HT1080 (cell line): ENCODE results near the gene PPFIA3. TPM values are rescaled to one million over a fixed set of nuclear protein-coding genes. Genes with fewer than 3 reads are reported as not detected.
"Not testable (repeated sequence)": the region's sequence is repeated elsewhere in the genome, so short reads cannot be mapped to it uniquely, and the experiment has no call there.

Source experiments
- DNase-seq: peaks from one replicate; pipeline ENCODE4 v3.0.0-alpha.2; 2015; ENCODE audit warnings: low read depth
- total RNA-seq: library from RNA; depleted of rRNA; stranded (reverse); fragments of >200 nt; shearing (Covaris generic); gene quantifications from 2 replicates; pipeline ENCODE4 v1.2.3, GENCODE V29; 2014

Gene PPFIA3
- total RNA-seq, 1 experiment from 2014 or later, result 9.3 TPM

DNA sequence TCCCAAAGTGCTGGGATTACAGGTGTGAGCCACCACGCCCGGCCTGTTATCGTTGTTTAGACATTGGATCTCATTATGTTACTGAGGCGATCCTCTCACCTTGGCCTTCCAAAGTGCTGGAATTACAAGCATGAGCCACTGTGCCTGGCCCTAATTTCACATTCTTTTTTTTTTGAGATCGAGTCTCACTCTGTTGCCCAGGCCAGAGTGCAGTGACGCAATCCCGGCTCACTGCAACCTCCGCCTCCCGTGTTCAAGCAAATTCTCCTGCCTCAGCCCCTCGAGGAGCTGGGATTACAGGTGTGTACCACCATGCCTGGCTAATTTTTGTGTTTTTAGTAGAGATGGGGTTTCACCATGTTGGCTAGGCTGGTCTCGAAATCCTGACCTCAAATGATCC, 3.9 kb downstream of the PPFIA3 start:
- DNase-seq, result not testable (repeated sequence)

GRCh38 chr19:49125025-49125731, 5.8 kb downstream of the PPFIA3 start:
- no peak for DNase-seq

- DNase-seq, result no peak
These were observed 7.2 kb downstream of the PPFIA3 start for GRCh38 chr19:49126575-49126974.

- DNase-seq, result not testable (repeated sequence)
These were observed 7.9 kb downstream of the PPFIA3 start for GRCh38 chr19:49127225-49127624.

- DNase-seq, result peak; percentile 85
These were observed 8.6 kb downstream of the PPFIA3 start for GRCh38 chr19:49127674-49128544.

DNA sequence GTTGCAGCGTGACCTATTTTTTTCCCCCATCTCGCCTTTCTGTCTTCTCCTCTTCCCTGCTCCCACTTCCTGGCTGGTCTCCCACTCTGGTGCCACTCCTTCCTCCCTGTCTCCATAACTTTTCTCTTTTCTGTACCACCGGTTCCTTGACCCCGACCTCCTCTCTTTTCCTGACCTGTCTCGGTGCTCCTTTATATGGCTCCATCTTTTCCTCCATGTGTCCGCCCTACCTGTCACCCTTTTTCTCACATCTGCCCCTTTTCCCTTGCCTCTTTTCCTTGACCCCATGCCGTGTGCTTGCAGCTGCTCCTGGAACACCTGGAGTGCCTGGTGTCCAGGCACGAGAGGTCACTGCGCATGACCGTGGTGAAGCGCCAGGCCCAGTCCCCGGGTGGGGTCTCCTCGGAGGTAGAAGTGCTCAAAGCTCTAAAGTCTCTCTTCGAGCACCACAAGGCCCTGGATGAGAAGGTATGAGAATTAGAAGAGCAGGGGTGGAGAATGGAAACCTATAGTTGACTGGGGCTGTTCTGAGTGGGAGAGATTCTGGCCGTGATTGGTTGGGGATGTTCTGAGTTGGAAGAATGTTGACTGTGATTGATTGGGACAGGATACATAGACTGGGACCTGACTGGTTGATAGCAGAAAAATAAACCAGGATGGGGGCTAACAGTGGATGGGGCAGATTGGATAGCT, 9.3 kb downstream of the PPFIA3 start:
- no peak for DNase-seq

GRCh38 chr19:49129238-49129583, 9.9 kb downstream of the PPFIA3 start:
- no peak for DNase-seq

DNA sequence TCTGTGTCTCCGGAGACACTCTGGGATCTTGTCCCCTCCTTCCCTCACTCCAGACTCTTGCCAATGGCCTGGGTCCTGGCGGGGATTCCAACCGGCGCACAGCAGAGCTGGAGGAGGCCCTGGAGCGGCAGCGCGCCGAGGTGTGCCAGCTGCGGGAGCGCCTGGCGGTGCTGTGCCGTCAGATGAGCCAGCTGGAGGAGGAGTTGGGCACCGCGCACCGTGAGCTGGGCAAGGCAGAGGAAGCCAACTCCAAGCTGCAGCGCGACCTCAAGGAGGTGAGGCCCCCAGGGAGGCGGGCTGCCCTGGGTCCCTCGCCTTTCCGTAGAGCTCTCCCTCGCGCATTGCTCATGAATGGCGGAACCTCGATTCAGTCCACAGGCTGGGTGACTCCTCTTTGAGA, 11.0 kb downstream of the PPFIA3 start:
- no peak for DNase-seq

GRCh38 chr19:49132974-49133609, 13.7 kb downstream of the PPFIA3 start:
- DNase-seq, result no peak

DNA sequence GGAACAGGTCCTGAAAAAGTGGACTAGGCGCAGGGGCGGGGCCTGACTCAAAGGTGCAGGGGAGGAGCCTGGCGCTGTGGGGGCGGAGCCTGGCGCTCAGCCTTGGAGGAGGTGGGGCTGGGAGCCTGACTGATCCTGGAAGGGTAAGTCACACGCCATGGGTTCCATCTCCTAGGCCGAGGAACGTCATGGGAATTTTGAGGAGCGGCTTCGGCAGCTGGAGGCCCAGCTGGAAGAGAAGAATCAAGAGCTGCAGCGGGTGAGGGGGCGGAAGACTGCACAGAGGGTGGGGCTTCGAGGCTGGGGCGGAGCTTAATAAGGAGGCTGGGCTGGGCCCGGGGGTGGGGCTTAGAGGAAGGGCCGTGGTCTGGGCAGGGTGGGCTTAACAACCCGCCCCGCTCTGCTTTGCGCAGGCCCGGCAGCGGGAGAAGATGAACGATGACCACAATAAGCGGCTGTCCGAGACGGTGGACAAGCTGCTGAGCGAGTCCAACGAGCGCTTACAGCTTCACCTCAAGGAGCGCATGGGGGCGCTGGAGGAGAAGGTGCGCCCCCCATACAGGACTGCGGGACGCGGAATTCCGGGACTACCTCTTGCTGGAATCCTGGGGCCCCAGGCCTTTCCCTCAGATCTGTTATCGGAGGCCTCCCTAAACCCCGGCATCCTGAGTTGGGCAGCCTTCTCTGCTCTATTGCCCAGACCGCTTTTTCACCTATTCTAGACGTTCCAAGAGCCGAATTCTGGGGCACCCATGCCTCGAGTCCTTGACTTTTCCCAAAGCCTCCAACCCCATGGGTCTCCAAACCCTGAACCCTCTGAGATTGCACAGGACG, 14.5 kb downstream of the PPFIA3 start:
- DNase-seq, result no peak

DNA sequence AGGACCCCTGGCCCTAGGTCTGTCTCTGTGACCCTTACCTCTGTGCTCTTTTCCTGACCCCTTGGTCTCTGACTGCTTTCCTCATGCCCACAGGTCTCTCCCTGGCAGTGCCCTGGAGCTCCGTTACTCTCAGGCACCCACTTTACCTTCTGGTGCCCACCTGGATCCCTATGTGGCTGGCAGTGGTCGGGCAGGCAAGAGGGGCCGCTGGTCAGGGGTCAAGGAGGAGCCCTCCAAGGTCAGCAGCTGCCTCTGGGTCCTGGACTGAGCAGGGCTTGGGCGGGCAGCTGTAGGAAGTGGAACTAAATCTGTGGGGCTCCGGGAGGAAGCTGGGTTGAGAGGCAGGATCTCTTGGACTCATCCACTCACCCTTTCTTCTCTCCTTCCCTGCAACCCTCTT, 16.3 kb downstream of the PPFIA3 start:
- no peak for DNase-seq

GRCh38 chr19:49136771-49137171, 17.4 kb downstream of the PPFIA3 start:
- DNase-seq, result no peak

- no peak for DNase-seq
These were observed 21.6 kb downstream of the PPFIA3 start for GRCh38 chr19:49140951-49141350.

GRCh38 chr19:49141352-49141751, 22.0 kb downstream of the PPFIA3 start:
- no peak for DNase-seq

- DNase-seq, result peak; percentile 76
These were observed 23.6 kb downstream of the PPFIA3 start for GRCh38 chr19:49142866-49143335.

GRCh38 chr19:49145573-49146407, 26.4 kb downstream of the PPFIA3 start:
- DNase-seq, result peak; percentile 64

DNA sequence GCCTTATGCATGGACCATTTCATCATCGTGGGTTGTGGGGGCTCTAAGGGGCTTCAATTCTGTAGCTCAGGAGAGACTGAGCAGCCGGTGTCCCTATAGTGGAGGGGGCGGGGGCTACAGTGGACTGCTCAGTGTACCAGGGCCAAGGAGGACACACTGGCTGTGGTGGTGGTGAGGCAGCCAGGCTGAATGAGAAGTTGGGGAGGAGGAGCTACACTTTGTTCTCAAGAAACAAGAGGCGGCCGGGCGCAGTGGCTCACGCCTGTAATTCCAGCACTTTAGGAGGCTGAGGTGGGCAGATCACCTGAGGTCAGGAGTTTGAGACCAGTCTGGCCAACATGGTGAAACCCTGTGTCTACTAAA, 27.0 kb downstream of the PPFIA3 start:
- not testable (repeated sequence) for DNase-seq

GRCh38 chr19:49148044-49148682, 28.8 kb downstream of the PPFIA3 start:
- no peak for DNase-seq
